ENCODE measurements around the gene EZH1. TPM values are rescaled to one million over a fixed set of nuclear protein-coding genes. Genes with fewer than 3 reads are reported as not detected.

The EZH1 gene
- polyA plus RNA-seq, 1 experiment: 26.3 TPM

GRCh38 chr17:42784811-42785592 lies 40.2 kb upstream of the EZH1 start:
- peaks cover 5% of the 10 kb centered on the region; the same call in 1 of the 2 replicates for H3K9me3 ChIP-seq (ENCODE audit: control insufficient read depth, insufficient read depth, low read length)
- no peak overlapping the region for H3K4me3 ChIP-seq (ENCODE audit: low read depth, low read length)
- POLR2A ChIA-PET: interaction anchor here (0.6 kb wide), 1 partner anchor 11 kb away, joined by 5 read pairs; no protein-coding TSS in a partner anchor
- H3K27me3 ChIP-seq (ENCODE audit: control insufficient read depth, insufficient read depth, low read length): no peaks in the 10 kb centered on the region
- CTCF ChIA-PET: interaction anchor here (1.7 kb wide), 1 partner anchor 21 kb away, joined by 6 read pairs; no protein-coding TSS in a partner anchor
- no peak for TF ChIP-seq CTCF (IDR thresholded peaks at IDR 0.05; ENCODE audit: low read depth, low read length)
- H3K27ac ChIP-seq (ENCODE audit: low read depth, low read length): no peak overlapping the region
- no peak for DNase-seq (ENCODE audit: low read depth, low spot score)

- ChIA-PET CTCF (interaction anchor here (1.7 kb wide), 1 partner anchor 21 kb away, joined by 6 read pairs; no protein-coding TSS in a partner anchor), POLR2A (interaction anchor here (0.6 kb wide), 1 partner anchor 10 kb away, joined by 5 read pairs; no protein-coding TSS in a partner anchor)
- DNase-seq (ENCODE audit: low read depth, low spot score): no peak
- Histone ChIP-seq H3K27ac (ENCODE audit: low read depth, low read length) (no peak overlapping the region), H3K9me3 (ENCODE audit: control insufficient read depth, insufficient read depth, low read length) (peaks cover 5% of the 10 kb centered on the region; the same call in 1 of the 2 replicates), H3K4me3 (ENCODE audit: low read depth, low read length) (no peak overlapping the region), H3K27me3 (ENCODE audit: control insufficient read depth, insufficient read depth, low read length) (no peaks in the 10 kb centered on the region)
- no peak for TF ChIP-seq CTCF (IDR thresholded peaks at IDR 0.05; ENCODE audit: low read depth, low read length)
These were observed 39.6 kb upstream of the EZH1 start for GRCh38 chr17:42784409-42784808.

GRCh38 chr17:42783791-42784138 lies 38.9 kb upstream of the EZH1 start:
- peak overlapping the region; percentile 5; the same call in 1 of the 2 replicates for H3K4me3 ChIP-seq (ENCODE audit: low read depth, low read length)
- no peak for DNase-seq (ENCODE audit: low read depth, low spot score)
- POLR2A ChIA-PET: interaction anchor here (0.5 to 1.7 kb wide), 3 partner anchors 10 to 202 kb away, joined by 3 to 7 read pairs (median 7); partner anchors contain the start of gene VPS25
- no peaks in the 10 kb centered on the region for H3K27me3 ChIP-seq (ENCODE audit: control insufficient read depth, insufficient read depth, low read length)
- H3K27ac ChIP-seq (ENCODE audit: low read depth, low read length): peak overlapping the region; percentile 52
- CTCF ChIA-PET: interaction anchor here (1.7 kb wide), 1 partner anchor 20 kb away, joined by 6 read pairs; no protein-coding TSS in a partner anchor
- H3K9me3 ChIP-seq (ENCODE audit: control insufficient read depth, insufficient read depth, low read length): peaks cover 5% of the 10 kb centered on the region; the same call in 1 of the 2 replicates
- TF ChIP-seq CTCF (IDR thresholded peaks at IDR 0.05; ENCODE audit: low read depth, low read length): no peak

GRCh38 chr17:42783062-42783790 lies 38.4 kb upstream of the EZH1 start:
- no peaks in the 10 kb centered on the region for H3K27me3 ChIP-seq (ENCODE audit: control insufficient read depth, insufficient read depth, low read length)
- peaks cover 5% of the 10 kb centered on the region; the same call in 1 of the 2 replicates for H3K9me3 ChIP-seq (ENCODE audit: control insufficient read depth, insufficient read depth, low read length)
- peak overlapping the region; percentile 52 for H3K27ac ChIP-seq (ENCODE audit: low read depth, low read length)
- TF ChIP-seq CTCF (IDR thresholded peaks at IDR 0.05; ENCODE audit: low read depth, low read length): no peak
- peak; percentile 41 for DNase-seq (ENCODE audit: low read depth, low spot score)
- CTCF ChIA-PET: interaction anchor here (1.3 to 1.7 kb wide), 3 partner anchors 19 to 205 kb away, joined by 3 to 6 read pairs (median 5); partner anchors contain the start of gene PSMC3IP
- H3K4me3 ChIP-seq (ENCODE audit: low read depth, low read length): peak overlapping the region; percentile 68
- POLR2A ChIA-PET: interaction anchor here (0.5 to 1.7 kb wide), 4 partner anchors 9 to 202 kb away, joined by 3 to 7 read pairs (median 6); partner anchors contain the start of gene VPS25

All from AG04450 (cell line).